Ramos (cell line): ENCODE results near the gene SIX2.

ENCODE experiments used
- in situ Hi-C: fragments of 300-500 bp; cut with MboI; formaldehyde crosslinking; loops from one replicate; pipeline ENCODE4 v1.14.3; 2022; ENCODE audit warnings: low sequenced_read_pairs; ENCODE audit not compliant: unreplicated experiment

The SIX2 gene

DNA sequence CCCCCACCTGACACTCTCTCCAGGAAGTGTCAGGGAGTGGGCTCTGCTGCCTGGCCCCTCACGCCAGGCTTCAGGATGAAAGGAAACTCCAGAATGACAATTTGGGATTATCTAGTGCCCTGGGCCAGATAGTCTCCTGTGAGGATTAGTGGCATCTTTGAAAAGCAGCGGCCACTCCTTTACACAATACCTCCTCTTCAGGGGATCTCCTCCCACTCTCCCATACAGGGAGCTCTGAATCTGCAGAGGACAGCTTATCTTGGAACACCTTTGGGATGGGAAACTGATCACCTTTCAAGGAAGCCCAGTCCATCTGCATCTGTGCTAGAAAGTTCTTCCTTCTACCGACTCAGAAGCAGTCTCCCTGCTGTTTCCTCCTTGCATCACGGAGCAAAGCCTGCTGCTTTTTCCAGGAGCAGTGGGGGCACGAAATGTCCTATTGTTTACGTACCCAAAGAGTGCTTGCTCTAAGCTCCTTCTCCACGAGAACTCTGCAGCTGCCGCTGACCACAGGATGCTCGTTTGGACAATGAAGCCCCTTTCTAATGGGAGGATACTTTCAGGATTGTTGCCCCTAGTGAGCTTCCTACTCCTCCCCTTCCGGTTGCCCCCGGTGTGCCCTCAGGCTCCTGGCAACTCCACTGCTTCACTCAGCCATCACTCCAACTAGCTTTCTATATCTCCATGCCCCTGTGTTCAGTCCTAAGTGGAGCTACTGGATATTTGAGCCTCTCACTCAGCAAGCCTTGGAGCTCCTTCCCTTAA is 36.3 kb downstream of the SIX2 start:
- in situ Hi-C loops, result loop anchor here (25.0 kb wide), 2 partner anchors 886 to 1086 kb away; no protein-coding TSS in a partner anchor

DNA sequence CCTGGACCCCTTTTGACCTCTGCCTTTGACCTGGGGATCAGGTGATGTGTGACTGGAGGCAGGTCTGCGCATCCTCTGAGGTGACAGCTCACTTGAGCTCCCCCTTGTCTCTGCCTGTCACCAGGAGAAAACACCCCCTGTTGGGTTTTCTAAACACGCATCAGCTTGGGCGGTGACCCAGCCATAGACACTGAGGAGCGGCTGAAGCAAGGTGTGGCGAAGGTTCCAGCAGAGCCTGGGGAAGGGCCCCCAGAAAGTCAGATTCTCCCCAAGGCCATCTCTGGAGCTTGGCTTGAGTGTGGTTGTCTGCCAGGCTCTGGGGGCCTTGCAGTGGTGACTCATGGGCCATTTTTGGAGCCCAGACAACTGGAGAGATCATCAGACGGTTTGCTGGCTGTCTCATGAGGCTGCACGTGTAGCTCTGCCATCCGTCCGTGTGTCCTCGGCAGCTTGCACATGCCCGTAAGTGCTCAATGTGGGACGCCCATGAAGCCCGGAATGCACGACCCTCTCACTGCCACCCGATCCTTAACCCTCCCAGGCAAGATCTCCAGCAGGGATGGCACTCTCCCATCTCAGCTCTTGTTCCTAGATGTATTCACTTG is 38.3 kb downstream of the SIX2 start:
- in situ Hi-C loops, result loop anchor here (25.0 kb wide), 2 partner anchors 884 to 1084 kb away; no protein-coding TSS in a partner anchor

DNA sequence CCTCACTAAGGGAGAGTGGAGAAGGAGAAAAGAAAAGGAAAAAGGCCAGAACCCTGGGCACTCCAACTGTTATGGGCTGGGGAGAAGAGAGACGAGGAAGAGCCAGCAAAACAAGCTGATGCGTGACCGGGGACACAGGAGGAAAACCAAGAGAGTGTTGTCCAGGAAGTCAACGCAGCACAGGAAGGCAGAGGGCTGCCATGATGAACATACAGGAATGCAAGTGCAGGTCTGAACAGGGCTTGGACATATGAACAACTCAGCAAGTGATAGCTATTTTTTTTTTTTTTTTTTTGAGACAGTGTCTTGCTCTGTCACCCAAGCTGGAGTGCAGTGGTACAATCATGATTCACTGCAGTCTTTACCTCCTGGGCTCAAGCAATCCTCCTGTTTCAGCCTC is 39.3 kb downstream of the SIX2 start:
- in situ Hi-C loops, result loop anchor here (25.0 kb wide), 2 partner anchors 883 to 1083 kb away; no protein-coding TSS in a partner anchor

DNA sequence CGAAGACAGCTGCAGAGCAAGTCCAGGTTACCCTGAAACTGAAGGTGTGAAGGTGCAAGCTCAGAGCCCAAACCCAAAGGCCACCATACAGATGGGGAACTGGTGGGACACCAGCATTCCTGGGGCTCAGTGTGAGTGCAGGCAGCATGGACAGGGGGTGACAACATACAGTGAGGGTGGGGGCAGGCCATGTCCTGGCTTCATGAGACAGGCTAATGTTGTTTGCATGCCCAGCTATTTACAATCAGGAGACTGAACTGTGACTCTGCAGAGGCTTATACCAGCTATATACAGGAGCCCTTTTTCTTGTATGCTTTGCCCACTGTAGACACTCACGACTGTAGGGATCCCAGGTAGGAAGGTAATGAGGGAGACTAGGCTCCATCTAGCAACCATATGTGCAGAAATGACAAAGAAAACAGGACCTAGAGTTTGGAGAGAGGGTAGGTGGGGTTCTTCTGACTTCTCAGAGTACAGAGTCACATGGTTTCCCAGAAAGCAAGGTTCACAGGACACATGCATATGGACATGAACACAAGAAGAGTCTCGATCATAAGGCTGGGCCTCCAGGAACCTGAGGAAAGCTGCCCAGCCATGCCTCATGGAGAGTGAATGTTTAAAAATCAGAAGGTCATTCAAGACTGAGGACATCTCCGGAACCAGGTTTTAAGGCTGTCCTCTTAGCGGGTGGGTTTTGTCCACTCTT is 41.4 kb downstream of the SIX2 start:
- in situ Hi-C loops, result loop anchor here (25.0 kb wide), 2 partner anchors 881 to 1081 kb away; no protein-coding TSS in a partner anchor

DNA sequence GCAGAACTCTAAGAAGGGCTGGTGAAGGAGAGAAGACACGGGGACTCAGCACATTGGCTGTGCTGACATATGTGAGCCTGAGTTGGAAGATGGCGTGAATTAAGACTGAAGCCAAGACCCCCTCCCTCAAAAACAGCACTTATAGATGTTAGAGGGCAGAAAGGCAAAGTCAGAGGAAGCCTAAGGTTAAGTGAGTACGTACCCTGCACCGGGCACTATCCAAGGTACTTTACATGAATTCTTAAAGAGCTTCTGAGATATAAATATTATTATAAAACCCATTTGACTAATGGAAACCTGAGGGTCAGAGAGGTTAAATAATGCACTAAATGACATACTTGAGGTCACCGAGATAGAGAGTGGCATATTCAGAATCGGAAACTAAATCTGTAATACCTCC is 42.2 kb downstream of the SIX2 start:
- in situ Hi-C loops, result loop anchor here (25.0 kb wide), 2 partner anchors 880 to 1080 kb away; no protein-coding TSS in a partner anchor

DNA sequence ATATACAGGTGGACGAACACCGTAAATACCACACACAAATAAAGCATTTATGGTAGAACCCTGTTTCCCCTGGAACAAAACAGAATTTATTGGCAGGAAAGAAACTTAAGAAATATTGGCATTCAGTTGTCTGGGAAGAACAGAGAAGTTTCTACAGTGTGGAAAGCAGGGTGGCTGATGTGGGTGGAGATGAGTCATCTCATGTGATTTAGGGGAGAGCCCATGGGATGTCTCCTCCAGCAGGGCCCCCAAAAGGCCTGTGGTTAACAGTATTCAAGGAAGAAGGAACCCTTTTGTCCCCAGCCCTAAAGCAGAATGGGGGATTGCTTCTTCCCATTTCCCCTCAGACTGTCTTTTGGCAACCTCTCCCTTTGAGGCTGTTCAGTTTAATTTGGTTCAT is 43.6 kb downstream of the SIX2 start:
- in situ Hi-C loops, result loop anchor here (25.0 kb wide), 2 partner anchors 878 to 1078 kb away; no protein-coding TSS in a partner anchor

DNA sequence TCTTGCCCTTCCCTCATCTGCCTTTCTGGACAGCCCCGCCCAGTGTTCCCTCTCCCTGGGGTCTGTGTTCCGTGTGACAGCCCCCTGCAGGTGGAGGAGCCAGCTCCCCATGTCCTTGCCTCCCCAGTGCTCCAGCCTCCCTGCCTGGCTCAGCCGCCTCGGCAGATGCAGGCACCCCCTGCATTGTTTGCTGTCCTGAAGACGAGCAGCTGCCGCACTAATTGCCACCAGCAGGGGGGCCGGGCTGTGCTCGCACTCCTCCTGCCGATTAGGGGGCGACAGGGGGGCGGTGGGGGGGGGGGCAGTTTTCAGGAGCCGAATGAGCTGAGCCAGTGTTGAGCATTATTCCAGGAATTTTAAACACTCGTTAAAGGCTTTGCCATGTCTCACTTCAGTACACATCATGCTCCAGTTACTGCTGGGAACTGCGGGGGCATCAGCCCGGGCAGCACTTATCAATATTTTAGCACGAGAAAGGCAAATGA is 44.5 kb downstream of the SIX2 start:
- in situ Hi-C loops, result loop anchor here (25.0 kb wide), 2 partner anchors 877 to 1077 kb away; no protein-coding TSS in a partner anchor

DNA sequence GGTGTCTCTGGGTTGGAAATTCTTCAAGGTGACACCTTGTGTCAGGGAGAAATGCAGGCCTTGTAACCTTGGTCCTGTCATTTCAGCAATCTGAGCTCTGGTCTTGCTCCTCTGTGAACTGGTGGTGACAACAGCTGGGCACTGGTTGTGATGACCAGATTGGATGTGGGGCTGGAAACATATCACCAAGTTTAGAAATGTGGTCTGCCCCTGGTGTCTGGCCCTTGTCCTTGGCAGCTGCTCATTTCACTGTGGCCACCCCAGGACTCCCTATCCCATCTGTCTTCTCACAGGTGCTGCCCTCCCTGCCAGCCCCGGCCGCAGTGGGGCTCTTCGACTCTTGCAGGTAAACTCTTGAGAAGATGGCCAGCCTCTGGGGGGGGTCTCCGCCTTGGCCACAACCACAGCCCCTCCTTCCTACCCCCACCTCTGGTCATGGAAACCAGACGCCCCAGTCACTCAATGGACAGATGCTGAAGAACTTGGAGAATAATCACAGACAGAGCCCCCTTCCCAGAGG is 47.0 kb downstream of the SIX2 start:
- in situ Hi-C loops, result loop anchor here (25.0 kb wide), 2 partner anchors 875 to 1075 kb away; no protein-coding TSS in a partner anchor

DNA sequence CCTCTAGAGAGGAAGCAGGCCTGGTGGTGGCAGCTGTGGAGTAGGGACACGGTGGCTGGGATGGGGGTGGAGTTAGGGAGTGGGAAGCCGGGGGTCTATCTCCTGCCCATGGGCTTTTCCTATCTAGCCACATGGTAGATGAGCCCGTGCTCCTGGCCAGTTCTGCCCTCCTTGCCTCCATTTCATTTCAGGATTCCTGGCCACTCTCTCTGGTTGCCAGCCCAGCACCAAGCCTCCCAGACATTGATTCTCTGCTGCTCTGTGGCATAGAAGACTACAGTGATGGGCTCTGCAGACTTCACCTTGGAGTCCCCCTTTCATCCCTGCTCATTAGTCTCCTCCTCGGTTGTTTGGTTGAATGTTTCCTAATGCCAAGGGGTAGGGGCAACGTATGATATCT is 48.4 kb downstream of the SIX2 start:
- in situ Hi-C loops, result loop anchor here (25.0 kb wide), 2 partner anchors 874 to 1074 kb away; no protein-coding TSS in a partner anchor

DNA sequence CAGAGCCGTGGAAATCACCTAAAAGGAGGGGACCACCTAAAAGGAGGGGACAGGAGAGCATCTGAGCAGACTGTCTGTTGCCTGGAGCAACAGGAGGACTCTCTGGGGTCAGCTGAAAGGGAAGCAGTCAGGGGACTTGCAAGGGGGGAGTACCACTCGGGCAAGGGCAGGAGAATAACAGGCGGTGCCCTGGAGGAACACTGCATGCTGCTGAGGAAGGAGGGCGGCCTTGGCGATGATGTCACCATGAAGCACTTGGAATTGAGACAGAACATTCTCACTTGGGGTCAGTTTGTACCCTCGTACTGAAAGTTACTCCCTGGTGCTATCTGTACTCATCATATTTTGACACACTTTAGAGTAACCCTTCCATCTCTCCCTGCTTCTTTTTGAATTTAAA is 49.4 kb downstream of the SIX2 start:
- in situ Hi-C loops, result loop anchor here (10.0 to 25.0 kb wide), 4 partner anchors 485 to 1073 kb away; no protein-coding TSS in a partner anchor

DNA sequence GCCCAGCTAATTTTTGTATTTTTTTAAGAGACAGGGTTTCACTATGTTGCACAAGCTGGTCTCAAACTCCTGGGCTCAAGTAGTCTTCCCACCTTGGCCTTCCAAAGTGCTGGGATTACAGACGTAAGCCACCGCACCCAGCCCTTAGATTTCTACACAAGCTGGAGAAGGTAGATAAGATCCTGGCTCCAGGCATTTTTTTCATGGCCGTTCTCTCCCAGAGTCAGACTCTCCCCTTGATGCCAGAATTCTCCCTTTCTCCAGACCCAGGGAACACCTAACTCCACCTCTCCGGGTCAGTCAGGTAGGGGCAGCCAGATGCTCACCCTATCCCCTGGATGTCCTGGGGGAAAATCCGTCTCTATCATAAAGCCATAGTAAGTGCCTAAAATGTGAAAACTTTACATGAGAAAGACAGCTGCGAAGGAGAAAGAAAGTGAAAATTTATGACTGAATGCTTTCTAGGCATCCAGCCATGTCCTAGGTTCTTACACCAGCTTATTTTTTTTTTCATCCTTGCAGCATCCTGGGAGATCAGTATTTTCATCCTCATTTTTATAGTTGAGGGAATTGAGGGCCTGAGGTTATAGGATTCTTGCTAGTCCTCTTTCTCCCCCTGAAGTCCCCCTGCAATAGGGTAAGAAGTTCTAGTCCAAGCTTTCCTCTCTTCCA is 51.5 kb downstream of the SIX2 start:
- in situ Hi-C loops, result loop anchor here (10.0 to 25.0 kb wide), 4 partner anchors 483 to 1070 kb away; no protein-coding TSS in a partner anchor

DNA sequence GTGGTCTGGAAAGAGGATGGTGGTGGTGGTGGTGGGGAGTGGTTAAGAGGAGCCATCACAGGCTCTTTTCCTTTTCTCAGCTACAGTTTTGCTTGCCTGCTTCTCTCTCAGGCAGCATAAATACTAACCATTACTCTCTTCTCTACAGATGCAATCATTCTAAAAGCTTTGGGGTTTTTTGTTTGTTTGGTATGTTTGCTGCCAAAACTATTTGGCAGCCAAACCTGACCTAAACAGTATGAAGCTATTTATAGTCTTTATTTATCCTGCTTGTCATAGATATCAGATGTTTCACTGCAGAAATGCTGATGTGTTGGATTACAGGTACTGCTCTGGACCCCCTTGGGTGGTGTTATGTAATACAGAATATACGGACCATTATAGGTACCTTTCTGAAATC is 52.4 kb downstream of the SIX2 start:
- in situ Hi-C loops, result loop anchor here (10.0 to 25.0 kb wide), 4 partner anchors 482 to 1070 kb away; no protein-coding TSS in a partner anchor

DNA sequence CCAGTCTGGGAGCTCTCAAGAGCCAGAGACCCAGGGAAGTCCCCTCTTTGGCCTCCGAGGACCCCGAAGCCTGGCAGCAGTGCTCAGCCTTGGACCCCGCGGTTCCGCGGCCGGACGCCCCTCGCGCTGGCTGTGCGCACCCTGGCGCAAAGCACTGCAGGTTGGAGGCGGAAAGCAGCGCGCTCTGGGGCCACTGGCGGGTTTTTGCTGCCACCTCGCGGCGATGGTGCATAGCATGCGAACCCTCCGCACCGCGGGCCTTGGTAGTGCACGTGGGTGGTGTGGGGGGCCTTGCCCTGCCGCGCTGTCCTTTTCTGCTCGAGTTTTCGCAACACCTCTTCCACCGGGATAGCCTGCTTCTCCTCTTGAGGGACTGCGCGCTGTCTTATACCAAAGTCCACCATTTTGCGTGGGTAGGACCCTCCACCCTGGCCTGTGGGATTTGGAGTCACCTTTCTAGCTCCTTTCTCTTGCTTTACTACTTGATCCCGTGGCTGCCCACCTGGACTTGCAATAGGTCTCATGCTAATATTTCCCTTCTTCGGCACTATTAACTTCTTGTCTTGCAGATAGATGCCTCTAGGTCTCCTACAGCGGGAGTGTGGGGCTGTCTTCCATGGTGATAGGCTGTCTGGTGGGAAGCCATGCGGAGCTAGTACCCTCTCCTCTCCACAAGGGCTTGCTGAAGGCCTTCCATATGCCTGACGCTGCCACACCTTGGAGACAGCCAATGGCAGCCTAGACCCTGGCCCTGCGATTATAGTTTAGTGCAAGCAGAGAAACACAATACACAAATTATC is 53.5 kb downstream of the SIX2 start:
- in situ Hi-C loops, result loop anchor here (10.0 to 25.0 kb wide), 4 partner anchors 481 to 1068 kb away; no protein-coding TSS in a partner anchor
